ENCODE measurements around the gene VTI1B. TPM values are rescaled to one million over a fixed set of nuclear protein-coding genes. Genes with fewer than 3 reads are reported as not detected.
"Not testable (repeated sequence)": the region's sequence is repeated elsewhere in the genome, so short reads cannot be mapped to it uniquely, and the experiment has no call there.

Gene VTI1B
- 108 TPM for total RNA-seq

DNA sequence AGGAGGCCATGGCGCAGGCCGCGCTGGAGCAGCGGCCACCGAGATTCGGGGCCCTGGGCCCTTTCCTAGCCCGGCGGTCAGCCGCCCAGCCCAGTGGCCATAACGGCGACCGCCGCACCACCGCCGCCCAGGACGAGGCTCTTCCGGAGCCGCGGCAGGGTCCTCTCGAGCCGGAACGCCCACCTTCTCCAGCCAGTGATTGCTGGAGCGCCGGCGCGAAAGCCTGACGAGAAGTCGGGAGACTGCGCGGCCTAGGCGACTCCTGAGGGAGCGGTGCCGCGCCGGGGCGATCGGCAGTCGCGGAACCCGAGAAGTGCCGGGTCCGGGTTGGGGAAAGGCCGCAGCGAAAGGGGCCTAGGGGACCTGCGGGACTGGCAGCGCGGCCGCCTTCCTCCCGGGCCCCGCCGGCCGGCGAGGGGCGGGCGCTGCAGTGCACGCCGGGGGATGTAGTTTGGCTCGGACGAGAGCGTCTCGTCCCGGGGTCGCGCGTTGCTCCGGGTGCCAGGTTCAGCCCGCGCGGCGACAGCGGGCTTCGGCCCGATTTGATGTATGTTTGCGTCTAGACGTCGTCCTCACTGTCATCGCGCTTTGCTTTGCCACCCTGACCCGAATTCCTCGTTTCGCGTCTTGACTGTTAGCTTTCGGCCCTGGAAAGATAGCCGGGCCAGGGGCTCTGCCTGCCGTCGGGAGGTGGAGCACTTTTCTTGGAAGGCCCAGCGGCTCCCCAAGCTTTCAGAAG is at the start of gene VTI1B:
TSS of gene VTI1B (minus strand) at position 153 of the 739 bp plus-strand sequence. CDS start at position 10, 143 bp downstream.
- peak; percentile 75 for DNase-seq (ENCODE audit: low spot score)

- peak; percentile 83 for DNase-seq (ENCODE audit: low spot score)
These were observed 47.9 kb upstream of the VTI1B start for GRCh38 chr14:67722293-67722692.

GRCh38 chr14:67721875-67722274 is 47.4 kb upstream of the VTI1B start:
- no peak for DNase-seq (ENCODE audit: low spot score)

DNA sequence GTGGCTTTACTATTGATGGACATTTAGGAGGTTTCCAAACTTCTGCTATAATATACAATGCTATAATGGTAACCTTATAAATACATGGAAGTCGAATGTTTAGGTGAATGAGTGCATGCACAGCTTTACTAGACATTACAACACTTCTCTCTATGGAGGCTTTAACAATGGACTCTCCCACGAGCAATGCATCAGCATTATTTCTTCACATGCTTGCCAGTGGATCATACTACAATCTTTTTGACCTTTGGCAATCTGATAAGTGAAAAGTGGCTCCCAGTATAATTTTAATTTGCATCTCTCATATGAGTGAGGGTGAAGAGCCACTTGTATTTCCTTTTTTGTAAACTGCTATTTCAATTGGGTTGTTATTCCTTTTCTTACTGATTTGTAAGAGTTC is 45.4 kb upstream of the VTI1B start:
- no peak for DNase-seq (ENCODE audit: low spot score)

GRCh38 chr14:67719385-67719784 is 45.0 kb upstream of the VTI1B start:
- DNase-seq (ENCODE audit: low spot score) = not testable (repeated sequence)

GRCh38 chr14:67718265-67718664 is 43.8 kb upstream of the VTI1B start:
- DNase-seq (ENCODE audit: low spot score) = peak; percentile 67

DNA sequence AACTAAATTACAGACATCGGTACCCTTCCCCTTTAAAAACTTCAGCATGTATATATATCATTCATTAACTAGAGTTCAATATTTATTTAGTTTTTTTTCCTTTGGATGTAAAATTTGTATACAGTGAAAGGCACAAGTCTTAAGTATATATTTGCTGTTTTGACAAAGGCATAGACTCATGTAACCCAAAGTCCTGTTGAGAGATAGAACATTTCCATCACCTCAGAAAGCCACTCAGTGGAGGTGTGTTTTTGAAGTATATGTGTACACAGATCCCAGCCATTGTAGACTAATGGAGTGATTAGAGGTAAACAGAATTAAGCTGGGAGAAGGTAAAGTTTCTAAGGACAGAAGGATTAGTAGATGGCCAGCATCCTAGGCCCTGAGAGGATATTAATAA is 42.6 kb upstream of the VTI1B start:
- no peak for DNase-seq (ENCODE audit: low spot score)

- DNase-seq (ENCODE audit: low spot score) = no peak
These were observed 35.8 kb upstream of the VTI1B start for GRCh38 chr14:67710209-67710608.

DNA sequence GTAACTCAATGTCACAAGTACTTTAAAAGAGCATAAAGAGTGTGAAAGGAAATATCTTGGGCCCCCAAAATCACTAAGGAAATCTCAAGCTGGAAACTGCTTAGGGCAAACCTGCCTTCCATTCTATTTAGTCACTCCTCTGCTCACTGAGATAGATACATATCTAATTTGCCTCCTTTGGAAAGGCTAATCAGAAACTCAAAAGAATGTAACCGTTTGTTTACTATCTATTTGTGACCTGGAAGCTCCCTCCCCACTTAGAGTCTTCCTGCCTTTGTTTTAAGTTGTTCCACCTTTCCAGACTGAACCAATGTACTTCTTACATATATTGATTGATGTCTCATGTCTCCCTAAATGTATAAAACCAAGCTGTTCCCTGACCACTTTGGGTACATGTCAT is 35.4 kb upstream of the VTI1B start:
- DNase-seq (ENCODE audit: low spot score) = not testable (repeated sequence)

DNA sequence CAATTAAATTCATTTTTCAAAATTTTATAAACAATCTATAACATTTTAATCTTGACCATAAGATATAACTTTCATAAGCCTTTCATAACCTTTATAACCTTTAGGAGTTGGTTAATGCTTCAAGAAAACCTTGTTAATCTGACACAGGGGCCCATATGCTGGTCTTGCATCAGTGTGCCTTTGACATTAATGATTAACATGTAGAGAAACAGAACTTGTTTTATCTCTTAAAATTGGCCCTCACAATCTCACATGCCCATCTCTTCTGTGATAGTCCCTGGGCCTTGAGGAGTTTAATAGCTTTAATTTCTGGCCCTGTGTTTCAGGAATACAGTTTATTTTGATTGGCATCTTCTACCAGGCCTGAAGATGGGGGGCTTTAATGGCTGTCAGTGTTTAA is 34.9 kb upstream of the VTI1B start:
- not testable (repeated sequence) for DNase-seq (ENCODE audit: low spot score)

- no peak for DNase-seq (ENCODE audit: low spot score)
These were observed 30.8 kb upstream of the VTI1B start for GRCh38 chr14:67705211-67705610.

- peak; percentile 67 for DNase-seq (ENCODE audit: low spot score)
These were observed 30.2 kb upstream of the VTI1B start for GRCh38 chr14:67704484-67705089.

GRCh38 chr14:67703997-67704396 is 29.6 kb upstream of the VTI1B start:
- no peak for DNase-seq (ENCODE audit: low spot score)

DNA sequence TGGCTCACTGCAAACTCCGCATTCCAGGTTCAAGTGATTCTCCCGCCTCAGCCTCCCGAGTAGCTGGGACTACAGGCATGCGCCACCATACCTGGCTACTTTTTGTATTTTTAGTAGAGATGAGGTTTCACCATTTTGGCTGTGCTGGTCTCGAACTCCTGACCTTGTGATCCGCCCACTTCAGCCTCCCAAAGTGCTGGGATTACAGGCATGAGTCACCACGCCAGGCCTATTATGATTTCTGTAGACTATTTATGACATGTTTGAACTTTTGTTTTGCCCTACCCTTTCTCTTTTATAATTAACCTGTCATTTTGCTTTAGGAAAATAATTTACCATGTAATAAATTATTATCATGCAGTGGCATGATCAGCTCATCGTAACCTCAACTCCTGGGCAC is 27.1 kb upstream of the VTI1B start, which contains the start of gene RDH12:
TSS of gene RDH12 (plus strand) at position 395 of the 400 bp plus-strand sequence. CDS start 20,757 bp downstream, outside the sequence.
- not testable (repeated sequence) for DNase-seq (ENCODE audit: low spot score)

DNA sequence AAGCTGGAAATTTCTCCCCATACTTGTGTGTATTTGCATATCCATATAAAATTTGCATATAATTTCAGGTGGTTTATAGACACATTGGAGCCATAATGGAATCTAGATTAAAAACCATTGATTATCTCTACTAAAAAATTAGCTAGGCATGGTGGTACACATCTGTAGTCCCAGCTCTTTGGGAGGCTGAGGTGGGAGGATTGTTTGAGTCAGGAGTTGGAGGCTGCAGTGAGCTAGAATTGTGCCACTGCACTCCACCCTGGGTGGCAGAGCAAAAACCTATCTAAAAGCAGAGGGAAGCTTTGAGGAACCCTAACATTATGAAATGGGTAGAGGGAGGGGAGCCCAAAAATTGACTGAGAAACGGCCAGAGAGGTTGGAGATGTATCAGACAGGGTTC is 23.7 kb upstream of the VTI1B start:
- DNase-seq (ENCODE audit: low spot score) = no peak

DNA sequence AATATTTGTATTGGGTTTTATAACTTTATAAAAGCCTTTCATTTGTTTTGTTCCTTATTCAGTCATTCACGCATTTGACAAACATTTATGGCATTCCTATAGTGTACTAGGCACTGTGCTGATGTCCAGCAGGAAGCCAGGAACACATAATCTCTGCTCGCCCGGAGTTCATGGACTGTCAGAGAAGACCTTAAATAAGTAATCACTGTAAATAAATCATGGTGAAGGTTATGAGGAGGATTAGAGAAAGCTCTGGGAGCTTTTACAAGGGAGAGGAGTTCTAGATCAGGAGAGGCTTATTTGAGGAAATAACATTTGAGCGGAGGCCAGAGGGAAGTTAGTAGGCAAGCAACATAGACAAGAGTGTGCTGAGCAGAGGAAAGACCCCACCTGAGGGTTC is 22.6 kb upstream of the VTI1B start:
- no peak for DNase-seq (ENCODE audit: low spot score)

GRCh38 chr14:67695394-67695949 is 21.0 kb upstream of the VTI1B start, which contains the start of gene RDH11:
RDH11 (minus strand) TSS chr14:67695764; CDS start chr14:67695703, 61 bp downstream.
- DNase-seq (ENCODE audit: low spot score) = peak; percentile 91

- peak; percentile 89 for DNase-seq (ENCODE audit: low spot score)
These were observed 20.5 kb upstream of the VTI1B start for GRCh38 chr14:67694791-67695393.

DNA sequence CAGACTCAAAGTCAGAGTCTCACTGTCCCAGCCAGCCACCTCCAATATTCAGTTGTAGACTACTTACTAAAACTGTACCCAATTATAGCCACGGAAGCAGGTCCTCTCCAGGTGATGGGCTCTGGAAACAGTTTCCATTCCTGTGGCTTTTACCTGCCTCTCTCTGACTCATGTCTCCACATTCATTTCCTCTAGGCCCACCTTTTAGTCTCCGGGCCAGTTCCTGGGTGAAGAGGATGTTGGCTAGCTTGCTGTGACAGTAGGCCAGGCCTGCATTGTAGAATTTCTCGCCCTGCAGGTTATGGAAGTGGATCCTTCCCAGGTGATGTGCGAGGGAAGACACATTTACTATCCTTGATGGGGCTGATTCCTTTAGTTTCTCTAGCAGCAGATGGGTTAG is 15.6 kb upstream of the VTI1B start:
- no peak for DNase-seq (ENCODE audit: low spot score)

- DNase-seq (ENCODE audit: low spot score) = no peak
These were observed 9.4 kb upstream of the VTI1B start for GRCh38 chr14:67683842-67684241.

- DNase-seq (ENCODE audit: low spot score) = no peak
These were observed 6.5 kb upstream of the VTI1B start for GRCh38 chr14:67680941-67681340.

DNA sequence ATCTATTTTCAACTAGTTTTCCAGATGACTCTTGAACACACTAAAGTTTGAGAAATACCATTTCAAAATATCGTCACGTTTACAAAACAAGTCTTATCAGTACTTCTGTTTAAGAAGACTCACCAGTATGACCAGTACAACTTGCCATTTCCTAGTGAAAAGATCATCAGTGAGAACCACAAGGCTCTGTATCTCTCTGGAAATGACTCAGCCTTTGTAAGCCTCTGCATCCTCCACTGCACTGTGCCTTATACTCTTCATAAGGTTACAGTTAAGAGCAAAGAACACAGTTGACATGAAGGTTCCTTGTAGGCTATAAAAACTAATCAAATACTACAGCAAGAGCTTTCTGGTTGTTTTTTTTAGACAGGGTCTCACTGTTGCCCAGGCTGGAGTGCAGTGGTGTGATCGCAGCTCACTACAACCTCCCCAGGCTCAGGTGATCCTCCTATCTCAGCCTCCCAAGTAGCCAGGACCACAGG is 5.7 kb upstream of the VTI1B start:
- no peak for DNase-seq (ENCODE audit: low spot score)

Measured in mucosa of gallbladder (tissue), 1 donor.